Activated CD8-positive, alpha-beta memory T cell treated with anti-CD3 and anti-CD28 coated beads, Interleukin-2, amount 50 U/mL, for 4 hours (primary cell): ENCODE results near the gene RBL2.
"Not testable (repeated sequence)": the region's sequence is repeated elsewhere in the genome, so short reads cannot be mapped to it uniquely, and the experiment has no call there.

ENCODE experiments used
- DNase-seq: peaks from one replicate; pipeline ENCODE4 v3.0.0-alpha.2; 2020

Gene RBL2

GRCh38 chr16:53434377-53435065 is at the start of gene RBL2:
Gene RBL2 (plus strand): TSS chr16:53434471. CDS start chr16:53434557, 86 bp downstream.
- peak; percentile 82 for DNase-seq

DNA sequence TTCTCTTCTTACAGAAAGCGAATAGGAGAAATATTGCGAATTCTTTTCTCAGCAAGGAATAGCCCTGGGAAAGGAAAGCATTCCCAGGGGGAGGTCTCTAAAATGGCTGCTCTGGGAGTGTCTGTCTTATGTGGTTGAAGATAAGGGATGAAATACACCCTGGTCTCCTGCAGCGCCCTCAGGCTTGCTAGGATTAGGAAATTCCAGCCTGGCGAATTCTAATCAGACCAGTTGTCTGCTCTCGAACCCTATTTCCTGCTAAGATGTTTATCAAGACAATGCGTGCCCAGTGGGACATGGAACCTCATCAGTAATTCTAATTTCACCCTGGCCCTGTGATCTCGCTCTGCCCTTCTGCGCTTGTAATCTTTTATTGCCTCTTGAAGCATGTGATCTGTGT is 49.7 kb upstream of the RBL2 start:
- not testable (repeated sequence) for DNase-seq

DNA sequence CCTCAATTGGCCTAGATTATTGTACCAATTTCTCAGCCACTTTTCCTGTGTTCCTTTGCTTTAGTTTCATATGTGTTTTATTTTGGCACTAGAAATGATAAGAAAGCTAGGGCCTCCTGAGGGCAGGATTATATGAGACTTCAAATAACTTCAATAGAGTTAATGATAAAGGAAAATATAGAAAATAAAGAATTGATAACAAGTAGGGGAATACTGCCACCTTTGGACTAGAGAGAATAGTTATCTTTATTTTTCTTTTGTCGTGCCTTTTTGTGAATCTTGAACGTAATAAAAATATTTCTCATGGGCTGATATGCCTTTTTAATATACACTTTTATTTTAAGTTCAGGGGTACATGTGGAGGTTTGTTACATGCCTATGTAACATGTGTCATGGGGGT is 29.3 kb upstream of the RBL2 start:
- no peak for DNase-seq

- DNase-seq, result no peak
These were observed 21.7 kb upstream of the RBL2 start for GRCh38 chr16:53412549-53412948.

DNA sequence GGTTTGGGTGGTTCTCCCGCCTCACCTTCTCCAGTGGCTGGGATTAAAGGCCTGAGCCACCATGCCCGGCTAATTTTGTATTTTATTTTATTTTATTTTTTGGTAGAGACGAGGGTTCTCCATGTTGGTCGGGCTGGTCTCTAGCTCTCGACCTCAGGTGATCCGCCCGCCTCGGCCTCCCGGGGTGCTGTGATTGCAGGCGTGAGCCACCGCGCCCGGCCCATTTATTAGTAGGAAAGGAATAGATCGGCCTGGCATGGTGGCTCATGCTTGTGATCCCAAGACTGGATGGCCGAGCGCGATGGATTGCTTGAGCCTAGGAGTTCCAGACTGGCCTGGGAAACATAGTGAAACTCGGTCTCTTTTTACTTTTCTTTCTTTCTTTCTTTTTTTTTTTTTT is 20.4 kb upstream of the RBL2 start:
- DNase-seq, result no peak

DNA sequence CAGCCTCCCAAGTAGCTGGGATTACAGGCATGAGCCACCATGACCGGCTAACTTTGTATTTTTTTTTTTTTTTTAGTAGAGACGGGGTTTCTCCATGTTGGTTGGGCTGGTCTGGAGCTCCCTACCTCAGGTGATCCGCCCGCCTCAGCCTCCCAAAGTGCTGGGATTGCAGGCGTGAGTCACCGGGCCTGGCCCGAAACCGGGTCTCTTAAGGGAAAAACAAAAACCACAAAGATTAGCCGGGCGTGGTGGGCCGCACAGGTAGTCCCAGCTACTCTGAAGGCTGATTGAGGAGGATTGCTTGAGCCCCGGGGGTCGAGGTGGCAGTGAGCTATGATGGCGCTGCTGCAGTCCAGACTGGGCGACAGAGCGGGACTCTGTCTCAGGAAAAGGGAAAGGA is 19.9 kb upstream of the RBL2 start:
- no peak for DNase-seq

DNA sequence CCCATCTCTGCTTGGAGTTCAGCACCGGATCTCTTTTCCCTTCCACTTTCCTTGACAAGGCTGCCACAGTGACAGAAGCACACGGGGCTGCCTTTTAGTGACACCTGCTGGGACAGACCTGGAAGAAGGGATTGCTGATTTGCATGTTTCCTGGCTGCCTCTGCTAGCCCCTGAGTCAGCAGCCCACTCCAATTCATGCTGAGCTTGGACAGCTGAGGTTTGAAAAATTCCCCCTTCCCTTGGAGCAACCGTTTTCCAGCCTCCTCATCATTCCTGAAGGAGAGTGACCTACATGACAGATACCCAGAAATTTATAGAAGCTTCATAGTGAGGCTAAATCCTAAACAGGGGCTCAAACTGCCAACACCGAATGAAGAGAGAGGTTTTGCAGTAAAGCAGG is 18.8 kb upstream of the RBL2 start:
- DNase-seq, result no peak

GRCh38 chr16:53417011-53417410 is 17.3 kb upstream of the RBL2 start:
- DNase-seq, result no peak

DNA sequence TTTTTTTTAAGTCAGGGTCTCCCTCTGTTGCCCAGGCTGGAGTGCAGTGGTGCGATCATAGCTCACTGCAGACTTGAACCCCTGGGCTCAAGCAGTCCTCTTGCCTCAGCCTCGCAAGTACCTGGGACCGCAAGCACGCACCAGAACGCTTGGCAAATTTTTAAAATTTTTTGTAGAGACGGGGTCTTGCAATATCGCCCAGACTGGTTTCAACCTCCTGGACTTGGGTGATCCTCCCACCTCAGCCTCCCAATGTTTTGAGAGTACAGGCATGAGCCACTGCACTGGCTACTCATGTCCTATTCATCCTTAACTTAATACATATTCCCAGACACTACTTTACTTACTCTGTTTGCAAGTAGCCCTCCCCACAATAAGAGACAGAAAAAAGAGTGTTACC is 16.3 kb upstream of the RBL2 start:
- no peak for DNase-seq

DNA sequence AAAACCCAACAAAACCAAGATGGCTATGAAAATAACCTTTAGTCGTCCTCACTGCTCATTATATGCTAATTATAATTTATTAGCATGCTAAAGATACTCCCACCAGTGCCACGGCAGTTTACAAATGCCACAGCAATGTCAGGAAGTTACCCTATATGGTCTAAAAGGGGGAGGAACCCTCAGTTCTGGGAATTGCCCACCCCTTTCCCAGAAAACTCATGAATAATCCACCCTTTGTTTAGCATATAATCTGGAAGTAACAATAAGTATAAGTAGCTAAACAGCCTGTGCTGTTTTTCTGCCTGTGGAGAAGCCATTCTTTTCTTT is 14.9 kb upstream of the RBL2 start:
- not testable (repeated sequence) for DNase-seq

GRCh38 chr16:53421248-53421647 is 13.0 kb upstream of the RBL2 start:
- no peak for DNase-seq

DNA sequence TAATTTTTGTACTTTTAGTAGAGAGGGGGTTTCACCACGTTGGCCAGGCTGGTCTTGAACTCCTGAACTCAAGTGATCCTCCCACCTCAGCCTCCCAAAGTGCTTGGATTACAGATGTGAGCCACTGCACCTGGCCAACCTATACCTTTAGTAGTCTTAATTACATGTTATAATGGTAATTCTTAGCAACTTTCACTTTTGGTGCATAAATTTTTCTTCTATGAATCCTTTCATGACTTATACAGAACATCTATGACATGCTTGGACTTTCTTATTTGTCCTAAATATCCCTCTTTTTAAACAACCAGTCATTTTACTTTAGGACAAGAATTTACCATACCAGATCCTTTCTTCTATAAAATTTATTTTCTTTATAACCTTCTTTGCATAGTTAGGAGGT is 10.3 kb upstream of the RBL2 start:
- not testable (repeated sequence) for DNase-seq

- DNase-seq, result no peak
These were observed 5.6 kb upstream of the RBL2 start for GRCh38 chr16:53428681-53429080.

GRCh38 chr16:53429221-53429943 is 4.9 kb upstream of the RBL2 start:
- no peak for DNase-seq

GRCh38 chr16:53430363-53430762 is 3.9 kb upstream of the RBL2 start:
- DNase-seq, result no peak

DNA sequence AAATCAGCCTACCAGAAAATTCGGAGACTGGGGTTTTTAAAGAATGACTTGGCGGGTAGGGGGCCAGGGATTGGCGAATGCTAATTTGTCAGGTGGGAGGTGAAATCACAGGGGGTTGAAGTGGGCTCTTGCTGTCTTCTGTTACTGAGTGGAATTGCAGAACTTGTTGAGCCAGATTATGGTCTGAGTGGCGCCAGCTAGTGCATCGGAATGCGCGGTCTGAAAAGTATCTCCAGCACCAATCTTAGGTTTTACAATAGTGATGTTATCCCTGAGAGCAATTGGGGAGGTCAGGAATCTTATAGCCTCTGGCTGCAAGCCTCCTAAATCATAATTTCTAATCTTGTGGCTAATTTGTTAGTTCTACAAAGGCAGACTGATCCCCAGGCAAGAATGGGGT is 762 bp upstream of the RBL2 start:
- DNase-seq, result no peak

GRCh38 chr16:53433930-53434376 is 318 bp upstream of the RBL2 start:
- DNase-seq, result no peak

- peak; percentile 41 for DNase-seq
These were observed 906 bp downstream of the RBL2 start for GRCh38 chr16:53435066-53435688.

DNA sequence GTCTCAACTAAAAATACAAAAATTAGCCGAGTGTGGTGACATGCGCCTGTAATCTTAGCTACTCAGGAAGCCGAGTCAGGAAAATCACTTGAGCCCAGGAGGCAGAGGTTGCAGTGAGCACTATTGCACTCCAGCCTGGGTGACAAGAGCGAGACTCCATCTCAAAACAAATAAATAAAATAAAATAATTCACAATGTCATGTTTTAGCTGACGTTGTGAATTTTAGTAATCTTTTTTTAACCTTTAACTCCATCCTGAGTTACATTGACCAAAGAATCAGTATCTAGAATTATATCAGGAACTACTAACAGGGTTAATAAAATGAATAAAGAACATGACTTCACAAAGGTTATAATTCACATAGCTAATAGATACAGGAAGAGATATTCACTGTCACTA is 5.9 kb downstream of the RBL2 start:
- DNase-seq, result no peak

- DNase-seq, result no peak
These were observed 11.3 kb downstream of the RBL2 start for GRCh38 chr16:53445534-53445933.

DNA sequence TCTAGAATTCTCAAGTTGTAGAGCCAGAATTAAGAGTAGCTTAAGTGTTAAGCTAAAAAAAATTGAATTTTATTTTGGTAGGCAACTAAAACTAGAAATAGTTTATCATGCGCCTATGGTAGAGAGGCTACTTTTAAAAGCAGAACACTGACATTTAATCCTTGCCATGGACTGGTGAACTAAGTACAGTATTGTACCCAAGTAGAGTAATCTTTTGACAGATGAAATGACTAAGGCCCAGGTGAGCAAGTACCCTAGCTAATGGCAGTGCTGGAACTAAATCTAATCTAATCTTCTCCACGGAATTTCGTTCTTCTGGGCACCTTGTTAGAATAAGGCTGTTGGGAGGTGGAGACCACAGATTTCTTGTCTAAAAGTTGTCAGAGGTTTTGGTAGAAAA is 11.8 kb downstream of the RBL2 start:
- DNase-seq, result no peak

- DNase-seq, result no peak
These were observed 15.7 kb downstream of the RBL2 start for GRCh38 chr16:53449816-53450517.

GRCh38 chr16:53453928-53454327 is 19.7 kb downstream of the RBL2 start:
- no peak for DNase-seq

DNA sequence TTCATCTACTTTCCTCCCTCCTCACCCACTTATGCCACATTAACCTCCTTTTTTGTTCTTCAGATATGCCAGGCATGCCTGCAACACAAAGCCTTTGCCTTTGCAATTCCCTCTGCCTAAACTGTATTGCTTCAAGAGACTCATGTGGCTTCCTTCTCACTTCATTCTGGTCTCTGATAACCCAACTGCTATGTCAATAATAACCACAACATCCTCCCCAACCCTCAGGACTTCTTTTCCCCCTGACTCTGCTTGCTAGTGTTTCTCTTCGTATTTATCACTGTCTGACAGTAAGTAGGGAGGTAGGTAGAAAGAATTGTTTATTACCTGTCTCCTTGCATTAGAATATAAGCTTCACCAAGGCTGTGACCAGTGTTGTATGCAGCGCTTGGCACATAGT is 22.4 kb downstream of the RBL2 start:
- no peak for DNase-seq
